Stimulated activated CD4-positive, alpha-beta T cell treated with anti-CD3 and anti-CD28 coated beads, TNF-alpha, amount 100 ng/mL, for 4 hours (primary cell): ENCODE data around the gene NINJ1.

Source experiments
- DNase-seq, 3 experiments: peaks; one replicate each; pipeline ENCODE4 v3.0.0-alpha.2; 2020; ENCODE audit warnings: low read depth in 3 of 3

Gene NINJ1

GRCh38 chr9:93132287-93132927, 1.6 kb downstream of the NINJ1 start:
- DNase-seq, result no peak

DNA sequence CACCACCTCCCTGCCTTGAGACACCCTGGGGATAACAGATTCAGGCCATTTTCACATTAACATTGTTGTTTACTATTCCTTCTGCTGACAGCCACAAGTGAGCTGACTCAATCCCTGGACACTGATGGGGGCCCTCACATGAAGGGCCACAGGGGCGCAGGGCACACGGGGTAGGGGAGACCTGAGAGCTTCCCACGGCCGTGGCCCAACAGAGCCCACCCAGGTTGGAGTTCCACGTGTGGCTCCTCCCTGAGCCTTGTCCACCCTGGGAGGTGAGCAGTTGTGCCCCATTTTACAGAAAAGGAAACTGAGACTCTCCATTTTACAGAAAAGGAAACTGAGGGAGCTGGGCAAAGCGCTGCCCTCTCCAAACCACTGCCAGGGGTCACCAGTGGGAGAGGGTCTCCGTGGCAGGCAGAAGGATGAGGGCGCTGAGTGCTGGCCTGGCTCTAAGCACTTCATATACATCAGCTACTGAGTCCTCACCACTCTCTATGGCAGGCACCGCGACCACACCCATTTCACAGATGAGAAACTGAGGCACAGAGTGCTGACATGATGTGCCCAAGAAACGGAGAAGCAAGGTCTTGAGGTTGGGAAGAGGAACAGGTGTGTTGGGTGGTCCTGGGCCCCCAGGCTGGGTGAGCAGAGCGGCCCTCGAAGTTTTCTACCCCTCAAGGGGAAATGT, 2.3 kb downstream of the NINJ1 start:
- DNase-seq, result no peak

- DNase-seq, result no peak
Observed at GRCh38 chr9:93130861-93131481, 3.1 kb downstream of the NINJ1 start.

DNA sequence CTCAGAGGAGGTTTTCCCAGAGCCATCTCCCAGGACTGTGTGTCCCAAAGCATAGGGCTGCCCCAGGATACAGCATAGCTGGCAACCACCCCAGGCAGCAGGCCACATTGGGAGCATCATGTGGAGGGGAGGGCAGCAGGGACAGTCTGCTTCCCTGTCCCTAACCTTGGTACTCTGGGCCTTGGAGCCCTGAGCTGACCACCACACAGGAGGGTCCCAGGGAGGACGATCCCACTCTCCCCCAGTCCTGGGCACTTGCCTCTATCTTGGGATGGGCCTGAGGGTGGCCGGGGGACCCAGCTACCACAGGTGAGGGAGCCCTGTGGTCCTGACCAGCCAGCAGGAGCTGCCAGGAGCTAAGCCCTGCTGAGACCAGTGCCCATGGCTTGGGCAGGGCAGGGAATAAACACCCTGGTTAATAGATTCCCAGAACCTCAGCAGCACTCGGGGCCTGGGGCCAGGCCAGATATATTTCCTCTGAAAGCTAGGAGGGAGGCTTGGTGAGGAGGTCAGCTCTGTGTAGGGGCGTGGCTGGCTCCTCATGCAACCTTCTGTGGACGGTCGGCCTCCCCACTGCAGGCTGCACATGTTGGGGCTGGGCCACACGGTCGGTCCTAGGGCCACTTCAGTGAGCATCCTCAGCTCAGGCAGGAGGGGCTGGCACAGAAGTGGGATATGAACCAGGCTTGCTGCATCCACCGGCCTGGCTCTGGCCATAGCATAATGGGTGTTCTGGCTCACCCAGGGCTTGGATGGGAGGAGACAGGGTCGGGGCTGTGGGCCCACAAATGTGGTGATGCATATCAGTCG, 4.2 kb downstream of the NINJ1 start:
- no peak for DNase-seq

- DNase-seq, result no peak
Observed at GRCh38 chr9:93129286-93129685, 4.8 kb downstream of the NINJ1 start.

DNA sequence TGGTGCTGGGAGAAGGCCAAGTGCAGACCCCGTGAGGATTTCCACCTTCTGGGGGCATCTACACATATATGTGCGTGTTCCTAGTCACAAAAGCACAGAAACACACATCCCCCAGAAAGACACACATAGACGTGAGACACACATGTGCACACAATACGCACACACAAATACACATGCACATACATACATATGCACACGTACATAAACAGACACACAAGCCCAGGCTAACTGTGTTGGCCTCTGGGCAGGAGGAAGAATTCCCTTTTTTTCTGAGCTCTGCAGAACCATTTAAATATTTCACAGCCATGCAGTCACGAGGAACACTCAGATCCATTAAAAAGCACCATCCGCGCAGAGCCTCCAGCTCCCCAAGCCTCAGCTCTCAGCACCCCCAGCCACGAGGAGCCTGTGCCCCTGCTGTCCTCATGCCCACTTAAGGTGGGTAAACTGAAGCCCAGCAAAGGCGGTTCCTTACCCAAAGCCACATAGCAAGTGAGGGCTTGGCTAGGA, 5.3 kb downstream of the NINJ1 start:
- no peak for DNase-seq

DNA sequence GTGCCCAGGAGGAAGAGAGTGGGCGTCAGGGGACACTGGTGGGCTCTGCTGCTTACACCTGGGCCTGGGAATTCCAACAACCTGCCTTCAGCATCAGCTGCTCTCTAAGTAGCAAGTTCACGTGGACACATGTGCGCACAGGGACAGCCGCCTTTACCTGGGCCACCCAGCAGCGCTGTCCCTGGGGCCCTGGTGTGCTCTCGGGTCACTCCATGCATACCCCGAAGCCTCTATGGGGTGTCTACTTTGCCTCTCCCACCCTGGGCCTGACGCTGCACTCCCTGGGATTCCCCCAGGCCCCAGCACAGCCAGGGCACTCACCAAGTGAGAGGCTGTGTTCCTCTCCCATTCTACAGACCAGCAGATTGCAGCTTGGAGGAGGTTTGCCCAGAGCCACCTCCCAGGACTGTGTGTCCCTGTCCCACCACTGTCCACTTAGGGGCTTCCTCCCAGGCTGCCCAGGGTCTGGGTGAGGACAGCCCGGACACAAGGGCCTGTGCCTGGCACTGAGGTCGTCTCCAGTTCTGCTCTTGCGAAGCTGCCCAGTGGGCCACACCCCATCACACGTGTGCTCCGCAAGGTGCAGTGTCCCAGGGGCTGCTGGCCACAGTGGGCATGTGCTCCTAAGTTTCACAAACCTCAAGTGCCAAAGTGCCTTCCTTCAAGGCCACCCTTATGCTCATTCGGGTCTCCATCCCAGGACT, 5.9 kb downstream of the NINJ1 start:
- DNase-seq, result no peak

DNA sequence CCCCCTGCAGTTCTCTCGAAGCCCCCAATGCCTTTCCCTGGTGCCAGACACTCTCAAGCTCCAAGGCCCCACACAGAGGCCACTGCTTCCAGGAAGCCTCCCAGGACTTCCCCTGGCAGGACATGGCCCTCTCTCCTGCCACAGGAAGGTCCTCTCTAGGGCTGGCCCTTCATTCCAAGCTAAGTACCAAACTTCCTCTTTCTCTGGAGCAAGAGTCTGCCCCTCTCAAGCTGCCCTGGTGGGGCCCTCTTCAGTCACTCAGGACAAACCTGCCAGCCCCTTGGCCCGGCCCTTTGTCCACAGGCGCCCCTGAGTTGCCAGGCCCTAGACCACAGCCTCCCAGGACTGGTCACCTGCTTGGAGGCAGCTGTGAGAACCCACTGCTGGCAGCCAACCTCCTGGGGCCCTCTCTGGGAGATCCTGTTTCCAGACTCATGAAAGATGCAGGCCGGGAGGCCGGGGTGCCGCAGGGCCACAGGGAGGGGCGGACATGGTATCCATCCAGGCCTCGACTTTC, 6.6 kb downstream of the NINJ1 start:
- DNase-seq, result no peak

- no peak for DNase-seq
Observed at GRCh38 chr9:93126825-93127368, 7.2 kb downstream of the NINJ1 start.

DNA sequence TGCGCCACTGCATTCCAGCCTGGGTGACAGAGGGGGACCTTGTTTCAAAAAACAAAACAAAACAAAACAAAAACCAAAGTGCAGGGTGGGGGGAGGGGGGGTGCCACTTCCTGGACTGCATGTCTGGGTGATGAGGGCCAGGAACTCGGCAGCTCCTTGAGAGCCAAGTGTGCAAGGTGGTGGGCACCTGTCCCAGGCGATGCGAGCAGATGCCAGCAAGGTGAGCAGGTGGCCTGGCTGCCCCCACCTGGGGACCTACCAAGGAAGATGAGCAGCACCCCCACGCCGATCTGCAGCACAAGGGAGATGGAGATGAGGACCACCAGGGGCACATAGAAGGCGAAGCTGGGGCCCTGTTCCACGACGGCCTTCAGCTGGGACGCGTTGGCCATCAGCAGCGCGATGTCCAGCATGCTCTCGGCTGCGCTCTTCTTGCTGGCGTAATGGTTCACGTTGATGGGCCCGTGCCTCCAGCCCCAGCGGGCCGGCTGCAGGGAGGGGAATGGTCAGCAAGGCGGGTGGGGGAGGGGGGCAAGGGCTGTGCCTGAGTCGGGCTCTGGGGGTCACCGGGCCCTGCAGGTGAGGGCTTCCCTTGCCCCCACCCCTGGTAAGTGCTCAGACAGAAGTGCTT, 7.8 kb downstream of the NINJ1 start:
- DNase-seq, result no peak

GRCh38 chr9:93125331-93125894, 8.6 kb downstream of the NINJ1 start:
- DNase-seq, result no peak

DNA sequence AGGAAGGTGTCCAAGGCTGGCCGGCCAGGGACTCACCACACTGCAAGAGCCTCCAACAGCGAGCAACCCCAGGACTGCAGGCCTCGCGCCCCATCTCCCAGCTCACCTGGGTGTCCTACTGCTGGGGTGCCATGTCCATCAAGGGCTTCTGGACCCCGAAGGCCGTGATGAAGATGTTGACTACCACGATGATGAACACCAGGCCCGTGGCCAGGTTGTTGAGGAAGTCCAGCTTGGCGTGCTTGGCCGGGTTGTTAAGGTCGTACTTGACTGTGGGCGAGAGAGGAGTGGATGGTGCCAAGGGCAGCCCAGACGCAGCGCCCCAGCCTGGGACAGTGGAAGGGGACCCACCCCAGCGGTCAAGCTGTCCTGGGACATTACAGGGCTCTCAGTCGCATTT, 9.3 kb downstream of the NINJ1 start:
- DNase-seq, result no peak

DNA sequence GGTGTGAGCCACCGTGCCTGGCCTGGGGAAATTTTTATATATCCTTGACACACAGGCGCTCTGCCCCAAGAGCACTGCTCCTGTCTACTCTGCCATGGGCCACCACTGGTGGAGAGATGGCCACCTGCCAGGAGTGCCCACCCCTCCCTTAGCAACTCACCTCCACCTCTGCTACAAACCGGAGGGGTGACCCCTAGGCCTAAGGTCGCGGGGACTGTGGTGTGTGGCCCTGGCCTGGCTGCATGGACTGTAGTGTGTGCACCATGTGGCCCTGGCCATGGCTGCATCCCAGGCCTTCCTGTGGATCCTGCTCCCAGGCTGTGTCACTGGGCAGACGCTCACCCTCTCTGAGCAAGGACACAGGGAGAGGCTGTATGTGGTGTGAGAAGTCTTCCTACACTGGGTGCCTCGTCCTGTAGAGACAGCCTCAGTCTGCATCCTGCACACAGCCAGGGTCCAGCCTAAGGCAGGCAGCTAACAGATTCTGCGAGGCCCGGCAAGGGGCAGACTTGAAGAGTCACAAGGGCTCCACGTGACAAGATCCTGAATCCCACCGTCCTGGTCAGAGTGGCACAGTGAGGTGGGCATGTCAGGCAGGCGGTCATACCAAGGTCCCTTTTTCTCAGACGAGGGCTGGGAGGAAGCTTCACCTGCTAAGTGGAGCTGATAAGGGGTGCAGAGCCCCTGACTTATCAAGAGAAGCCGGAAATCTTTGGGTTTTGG, 10.3 kb downstream of the NINJ1 start:
- DNase-seq, result no peak

- DNase-seq, result no peak
Observed at GRCh38 chr9:93122721-93123221, 11.3 kb downstream of the NINJ1 start.

DNA sequence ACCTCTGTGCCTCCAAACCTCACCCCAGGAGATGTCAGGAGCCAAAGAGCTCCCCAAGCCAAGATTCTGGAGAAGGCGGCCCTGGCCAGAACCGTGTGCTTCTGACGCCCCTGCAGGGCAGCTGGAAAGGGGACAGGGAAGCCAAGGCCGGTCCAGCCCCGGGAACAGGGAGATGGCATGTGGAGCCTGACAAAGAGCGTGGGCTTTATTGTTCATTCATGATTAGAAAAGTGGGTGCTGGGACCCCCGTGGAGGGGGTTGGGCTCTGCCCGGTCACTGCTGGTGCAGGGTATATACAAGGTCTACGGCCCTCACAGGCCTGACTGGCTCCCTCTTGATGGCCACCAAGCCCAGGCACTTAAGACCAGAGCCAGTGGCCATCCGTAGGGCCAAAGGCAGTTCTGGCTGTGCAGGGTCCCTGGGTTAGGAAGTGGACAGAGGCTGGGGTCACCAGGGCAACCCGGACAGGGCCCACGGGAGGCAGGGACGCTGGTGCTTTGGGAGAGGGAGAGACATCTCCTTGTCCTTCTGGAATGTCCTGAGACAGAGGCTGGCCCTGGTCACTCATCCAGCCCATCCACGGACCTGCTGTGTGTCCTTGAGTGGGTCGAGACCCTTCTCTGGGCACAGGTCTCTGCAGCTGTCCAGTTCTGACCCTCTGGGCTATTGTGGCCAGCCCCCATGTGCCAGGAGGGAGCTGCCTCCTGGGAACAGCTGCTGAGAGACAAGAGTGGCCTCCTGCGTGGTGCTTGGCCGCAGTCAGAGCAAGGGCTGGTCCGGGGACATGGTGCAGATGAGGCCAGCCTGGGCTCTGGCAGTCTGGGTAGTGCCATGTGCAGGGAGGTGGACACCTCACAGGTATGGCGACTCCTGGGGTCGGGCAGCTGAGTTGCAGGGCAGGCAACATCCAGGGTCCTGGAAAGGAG, 12.5 kb downstream of the NINJ1 start:
- no peak for DNase-seq

GRCh38 chr9:93120846-93121315, 13.2 kb downstream of the NINJ1 start:
- no peak for DNase-seq

DNA sequence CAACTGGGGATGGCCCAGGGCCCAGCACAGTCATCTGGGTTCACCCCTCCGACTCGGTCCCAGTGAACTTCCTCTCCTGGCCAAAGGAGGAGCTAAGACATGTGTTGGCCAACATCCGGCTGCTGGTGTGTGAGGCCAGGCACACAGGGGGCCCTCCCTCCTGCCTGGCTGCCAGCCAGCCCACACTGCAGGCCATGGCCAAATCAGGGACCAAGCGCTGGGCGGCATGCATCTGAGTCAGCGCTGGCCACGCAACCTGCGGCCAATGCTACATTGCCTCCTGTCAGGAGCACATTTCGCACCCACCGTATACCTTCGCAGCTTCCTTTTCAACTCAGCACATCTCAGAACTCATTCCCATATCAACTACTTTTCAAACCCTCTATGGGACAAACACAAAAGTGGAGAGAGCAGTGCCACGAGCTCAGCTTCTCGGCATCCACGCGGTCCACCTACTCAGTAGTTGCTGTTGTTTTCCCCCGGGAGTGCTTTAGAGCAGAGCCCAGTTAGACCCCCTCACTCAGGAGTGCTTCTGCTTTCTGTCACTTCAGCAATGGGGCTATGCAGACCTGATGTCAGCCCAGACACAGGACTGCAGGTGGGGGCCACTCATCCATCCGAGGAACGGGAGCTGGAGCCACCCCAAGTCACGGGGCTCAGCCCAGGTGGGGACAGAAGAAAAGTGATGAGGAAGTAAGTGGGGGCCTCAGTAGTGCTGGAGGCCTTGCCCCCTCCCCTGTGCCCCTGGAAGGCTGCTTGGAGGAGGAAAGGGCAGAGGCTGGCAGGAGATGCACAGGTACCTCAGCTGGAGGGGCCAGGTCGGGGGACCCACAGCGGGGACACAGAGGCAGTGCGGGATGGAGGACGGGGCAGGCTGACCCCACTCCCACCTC, 13.9 kb downstream of the NINJ1 start:
- no peak for DNase-seq
